GM19099 (cell line): ENCODE data around the gene PREP.

Experiments used
- POLR2A ChIP-seq: IDR thresholded peaks from 3 replicates; pipeline ENCODE4 v1.6.1; 2011; ENCODE audit warnings: low read depth; ENCODE audit not compliant: insufficient read length; ENCODE audit errors: extremely low read depth

Gene PREP

DNA sequence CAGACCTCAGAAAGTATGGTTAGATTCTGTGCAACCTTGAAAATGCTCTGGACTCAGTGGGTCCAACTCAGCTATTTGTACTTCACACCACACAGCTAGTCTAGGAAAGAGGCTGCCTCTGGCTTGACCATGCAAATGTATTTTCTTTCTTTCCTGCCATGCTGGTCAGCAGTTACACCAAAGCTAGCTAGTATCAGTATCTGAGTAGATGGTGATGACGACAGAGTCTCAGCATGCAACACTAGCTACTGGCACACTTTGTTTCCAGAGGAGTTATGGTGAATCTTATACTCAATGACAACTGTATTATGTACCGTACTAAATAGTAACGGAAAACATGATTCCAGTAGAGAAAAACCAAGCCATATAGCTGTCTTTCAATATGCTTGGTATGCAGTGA, 126.5 kb downstream of the PREP start:
- TF ChIP-seq POLR2A: no peak

GRCh38 chr6:105275542-105275941, 127.3 kb downstream of the PREP start:
- no peak for TF ChIP-seq POLR2A

DNA sequence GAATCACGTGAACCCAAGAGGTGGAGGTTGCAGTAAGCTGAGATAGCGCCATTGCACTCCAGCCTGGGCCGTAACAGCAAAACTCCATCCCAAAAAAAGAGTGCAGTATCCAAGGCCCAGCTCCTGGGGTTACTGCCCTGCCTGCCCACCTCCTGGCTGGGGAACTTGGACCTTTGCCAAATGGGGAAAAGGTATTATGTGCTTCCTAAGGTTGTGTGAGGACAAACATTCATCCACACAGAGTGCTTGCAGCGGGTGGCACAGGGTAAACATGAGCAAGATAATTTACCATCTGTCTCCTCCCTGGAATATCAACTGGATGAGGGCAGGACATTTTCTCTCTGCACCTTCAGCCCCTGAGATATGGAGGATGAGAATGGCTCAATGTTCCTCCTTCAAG, 128.2 kb downstream of the PREP start:
- no peak for TF ChIP-seq POLR2A

DNA sequence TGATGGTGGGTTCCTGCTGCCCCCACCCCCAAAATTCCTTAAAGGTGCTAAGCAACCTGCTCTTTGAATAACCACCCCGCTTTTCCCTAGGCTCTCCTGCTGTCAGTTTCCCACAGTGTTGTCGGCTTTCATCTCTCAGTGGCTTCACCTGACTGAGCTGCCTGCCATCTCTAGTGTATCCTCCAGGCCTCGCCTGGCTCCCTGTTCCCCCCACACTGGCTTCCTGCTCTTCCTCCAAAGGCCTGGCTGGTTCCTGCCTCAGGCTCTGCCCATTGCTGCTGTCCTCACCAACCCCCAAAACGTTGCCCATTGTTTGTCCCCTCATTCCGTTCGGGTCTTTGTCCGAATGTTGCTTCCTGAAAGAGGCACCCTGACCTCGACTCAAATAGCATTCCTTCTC, 129.3 kb downstream of the PREP start:
- TF ChIP-seq POLR2A: no peak

GRCh38 chr6:105272786-105273185, 130.1 kb downstream of the PREP start:
- TF ChIP-seq POLR2A: no peak

DNA sequence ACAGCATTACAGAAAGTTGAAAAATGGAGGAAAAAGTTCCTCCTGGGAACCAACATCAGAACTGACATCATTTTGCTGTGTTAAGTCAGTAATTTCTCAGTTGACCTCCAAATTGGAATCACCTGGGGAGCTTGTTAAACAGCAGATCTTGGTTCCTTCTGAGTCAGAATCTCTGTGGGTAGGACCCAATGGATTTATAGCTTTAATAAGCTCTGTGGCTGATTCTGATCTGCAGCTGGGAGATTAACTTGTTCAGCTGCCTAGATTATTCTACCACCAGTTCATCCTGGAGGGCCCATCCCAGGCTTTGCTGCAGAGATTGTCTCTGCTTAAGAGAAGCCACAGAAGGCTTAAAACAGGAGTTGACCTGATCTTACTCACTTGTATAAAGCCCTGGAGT, 132.4 kb downstream of the PREP start:
- no peak for TF ChIP-seq POLR2A

GRCh38 chr6:105269390-105269789, 133.5 kb downstream of the PREP start:
- TF ChIP-seq POLR2A: no peak

GRCh38 chr6:105263685-105264610, 138.9 kb downstream of the PREP start:
- no peak for TF ChIP-seq POLR2A

GRCh38 chr6:105259913-105260889, 142.7 kb downstream of the PREP start:
- TF ChIP-seq POLR2A: no peak

- TF ChIP-seq POLR2A: no peak
These were observed 144.1 kb downstream of the PREP start for GRCh38 chr6:105258816-105259215.

- no peak for TF ChIP-seq POLR2A
These were observed 145.5 kb downstream of the PREP start for GRCh38 chr6:105257340-105257739.

DNA sequence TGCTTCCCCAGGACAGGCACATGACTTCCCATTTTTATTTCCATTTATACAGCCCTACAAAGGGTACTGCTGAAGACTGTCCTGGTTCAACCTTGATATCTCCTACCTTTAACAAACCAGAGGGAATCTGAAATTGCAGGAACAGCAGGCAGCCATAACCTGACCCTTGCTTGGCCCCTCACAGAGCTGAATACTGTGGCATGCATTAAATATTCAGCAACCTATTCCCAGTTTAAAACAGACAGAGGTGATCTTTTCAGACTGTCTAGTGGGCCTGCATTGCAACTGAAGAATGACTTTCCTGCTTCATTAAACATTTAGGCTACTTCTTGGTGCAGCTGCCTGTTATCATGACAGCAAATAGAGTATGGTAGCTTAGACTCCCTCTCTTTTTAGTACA, 146.3 kb downstream of the PREP start:
- no peak for TF ChIP-seq POLR2A

- TF ChIP-seq POLR2A: no peak
These were observed 149.1 kb downstream of the PREP start for GRCh38 chr6:105253787-105254186.

- TF ChIP-seq POLR2A: no peak
These were observed 151.2 kb downstream of the PREP start for GRCh38 chr6:105251689-105252088.

DNA sequence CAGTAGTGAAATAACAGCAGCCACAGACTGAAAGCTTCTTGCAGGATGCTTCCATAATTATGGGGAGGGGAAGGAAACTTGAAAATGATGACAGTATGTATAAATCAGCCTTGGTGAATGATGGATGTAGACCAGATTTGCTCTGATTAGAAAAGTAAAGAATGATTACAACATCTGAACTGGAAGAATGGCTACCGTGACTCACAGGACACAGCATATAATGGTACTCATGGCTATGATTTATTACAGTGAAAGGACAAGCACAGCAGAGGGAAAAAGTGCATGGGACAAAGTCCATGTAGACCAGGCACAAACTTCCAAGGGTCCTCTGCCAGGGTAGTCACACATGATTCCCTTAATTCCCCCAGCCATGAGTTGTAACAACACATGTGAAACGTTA, 152.3 kb downstream of the PREP start:
- no peak for TF ChIP-seq POLR2A

- TF ChIP-seq POLR2A: no peak
These were observed 159.4 kb downstream of the PREP start for GRCh38 chr6:105243487-105243886.

- no peak for TF ChIP-seq POLR2A
These were observed 167.7 kb downstream of the PREP start for GRCh38 chr6:105235155-105235554.
